HepG2 (cell line): ENCODE measurements around the gene TEX101. TPM values are rescaled to one million over a fixed set of nuclear protein-coding genes. Genes with fewer than 3 reads are reported as not detected.
A peak's percentile ranks its signal among the peaks of the same experiment; 100 is the strongest.

ENCODE experiments used
- ATAC-seq: fragments of 200-7000 bp; cut with Tn5 transposase; 3 replicates; pipeline ENCODE4 v1.9.1; 2020; ENCODE audit warnings: mild to moderate bottlenecking, moderate library complexity
- BruUV-seq: library from RNA; stranded (reverse); fragments of 400-500 nt; replicated peaks from 2 replicates; lab custom pipeline; 2021; lab: Mats Ljungman, UMichigan
- CTCF ChIA-PET: fragments of 300-600 bp; formaldehyde crosslinking; extraction: SDS; loops from one replicate; lab custom pipeline; 2021; ENCODE audit warnings: low total read pairs, inconsistent platforms, low intra/inter-chr PET ratio; lab: Yijun Ruan, JAX
- POLR2A ChIA-PET: fragments of 350-600 bp; sonication (Branson Sonifier 250); formaldehyde crosslinking; loops from one replicate; lab custom pipeline; 2020; ENCODE audit warnings: antibody characterized with exemption, inconsistent platforms; lab: Yijun Ruan, JAX
- DNase-seq: peaks from one replicate; pipeline ENCODE4 v3.0.0-alpha.2; 2015; ENCODE audit warnings: low spot score
- FAIRE-seq: peaks from 3 replicates; lab custom pipeline; 2011; peaks lifted over from hg19 to GRCh38; lab: Jason Lieb, UNC
- H2AFZ ChIP-seq: one replicate; pipeline ENCODE4 v1.6.1; 2011; ENCODE audit warnings: low read length, inconsistent platforms
- H3K27ac ChIP-seq: fragments of 300-600 bp; 3 replicates; pipeline ENCODE4 v1.8.0; 2011; ENCODE audit warnings: mixed run types, mild to moderate bottlenecking, mixed read lengths, low read length, inconsistent platforms; ENCODE audit not compliant: insufficient read depth; ENCODE audit errors: extremely low read length
- H3K27me3 ChIP-seq, 2 experiments: fragments of 200-600 bp in 1 of 2; 2 replicates in 1 of 2; 3 replicates in 1 of 2; pipeline versions ENCODE4 v1.6.0 to v1.8.0; 2011; ENCODE audit warnings: low read length in 2 of 2, mild to moderate bottlenecking in 2 of 2, moderate library complexity in 2 of 2, inconsistent platforms in 1 of 2; ENCODE audit not compliant: insufficient read depth in 2 of 2, control insufficient read depth in 1 of 2
- H3K36me3 ChIP-seq, 2 experiments: fragments of 200-600 bp in 1 of 2; replicated peaks in 1 of 2; 2 replicates in 1 of 2; 3 replicates in 1 of 2; pipeline versions ENCODE4 v1.5.1 to v1.8.0; 2011; ENCODE audit warnings: low read length in 2 of 2, inconsistent platforms in 1 of 2; ENCODE audit not compliant: insufficient read depth in 2 of 2, control insufficient read depth in 1 of 2
- H3K4me1 ChIP-seq: 2 replicates; pipeline ENCODE4 v1.5.1; 2012; ENCODE audit warnings: low read length, inconsistent platforms; ENCODE audit not compliant: insufficient read depth
- H3K4me2 ChIP-seq: 2 replicates; pipeline ENCODE4 v1.6.0; 2011; ENCODE audit warnings: low read depth, low read length, inconsistent platforms
- H3K4me3 ChIP-seq, 3 experiments: fragments of 200-600 bp in 1 of 3; sonication (generic), shearing (Covaris generic) in 1 of 3; replicated peaks in 1 of 3; 2 replicates each; pipeline ENCODE4 v1.5.1; 2011 to 2016; ENCODE audit warnings: low read length in 3 of 3, inconsistent platforms in 2 of 3, low read depth in 2 of 3, mild to moderate bottlenecking in 2 of 3, control low read depth in 1 of 3, mixed read lengths in 1 of 3; ENCODE audit not compliant: insufficient read depth in 1 of 3
- H3K79me2 ChIP-seq: one replicate; pipeline ENCODE4 v1.6.1; 2011; ENCODE audit warnings: low read length, inconsistent platforms; ENCODE audit not compliant: insufficient read depth
- H3K9ac ChIP-seq: 2 replicates; pipeline ENCODE4 v1.6.0; 2011; ENCODE audit warnings: mild to moderate bottlenecking, low read depth, low read length, inconsistent platforms; ENCODE audit not compliant: insufficient read depth
- H3K9me3 ChIP-seq: 2 replicates; pipeline ENCODE4 v1.5.1; 2012; ENCODE audit warnings: mild to moderate bottlenecking, low read length
- H4K20me1 ChIP-seq: 2 replicates; pipeline ENCODE4 v1.6.0; 2011; ENCODE audit warnings: inconsistent platforms, mild to moderate bottlenecking, low read length, moderate library complexity; ENCODE audit not compliant: insufficient read depth
- GTF3A ChIP-seq: sonication (generic); formaldehyde crosslinking; conservative IDR thresholded peaks from 2 replicates; pipeline ENCODE4 v1.4.0; 2020; ENCODE audit warnings: mild to moderate bottlenecking, missing genetic modification reagents
- NFATC3 ChIP-seq: sonication (generic); formaldehyde crosslinking; IDR thresholded peaks from 2 replicates; pipeline ENCODE4 v1.5.1; 2020; ENCODE audit warnings: mild to moderate bottlenecking, missing genetic modification reagents
- SNAI1 ChIP-seq: sonication (generic); formaldehyde crosslinking; IDR thresholded peaks from 2 replicates; pipeline ENCODE4 v1.5.0; 2020; ENCODE audit warnings: mild to moderate bottlenecking, missing genetic modification reagents, borderline replicate concordance
- ZBTB20 ChIP-seq: sonication (generic); formaldehyde crosslinking; IDR thresholded peaks from 2 replicates; pipeline ENCODE4 v1.8.1; 2023; ENCODE audit warnings: missing genetic modification reagents, low read depth, mild to moderate bottlenecking, borderline replicate concordance
- ZBTB38 ChIP-seq: sonication (generic); formaldehyde crosslinking; IDR thresholded peaks from 2 replicates; pipeline ENCODE4 v1.5.1; 2020; ENCODE audit warnings: mild to moderate bottlenecking, missing genetic modification reagents
- ZNF558 ChIP-seq: sonication (generic); formaldehyde crosslinking; IDR thresholded peaks from 2 replicates; pipeline ENCODE4 v1.9.0; 2022; ENCODE audit warnings: mild to moderate bottlenecking, missing genetic modification reagents, borderline replicate concordance
- WGBS: methylation state at CpG from one replicate; pipeline ENCODE4 v1.1.6; 2017; ENCODE audit warnings: low lambda C conversion rate; 5-methylcytosine and 5-hydroxymethylcytosine counted together
- in situ Hi-C: cut with HindIII; loops from 2 replicates; pipeline ENCODE4 v1.10.0; 2017; ENCODE audit warnings: low pct_unique_long_range_greater_than_20kb; ENCODE audit not compliant: extremely low pct_ligation_motif_present
- intact Hi-C: fragments of 100-400 bp; cut with micrococcal nuclease; formaldehyde crosslinking; loops from one replicate; pipeline ENCODE4 v1.10.0; 2022; ENCODE audit not compliant: unreplicated experiment
- polyA plus RNA-seq, 8 experiments: library from polyadenylated mRNA; depleted of rRNA in 3 of 8; stranded (reverse) in 7 of 8; unstranded in 1 of 8; fragments of >200 nt; fragmentation: Illumina TruSeq in 4 of 8; extraction: Trizol in 4 of 8; gene quantifications; 2 replicates each; pipeline versions ENCODE4 v1.2.1 to v1.2.3, GENCODE V29; 2011 to 2016; ENCODE audit warnings: low read depth in 4 of 8, missing spikeins in 1 of 8, mixed read lengths in 1 of 8; ENCODE audit not compliant: insufficient read depth in 1 of 8
- total RNA-seq, 5 experiments: library from RNA; depleted of rRNA; stranded (reverse); fragments of >200 nt; fragmentation: Illumina TruSeq; extraction: Trizol; gene quantifications; 2 replicates each; pipeline ENCODE4 v1.2.3, GENCODE V29; 2016; ENCODE audit warnings: low read depth in 1 of 5
- TF ChIP-seq, protein P1 (sequence below): fragments of 450-650 bp; IDR thresholded peaks from 2 replicates; pipeline ENCODE4 v1.6.1; 2017
- TF ChIP-seq, protein P2 (sequence below), 2 experiments: fragments of 450-650 bp in 1 of 2; sonication (generic) in 1 of 2; formaldehyde crosslinking in 1 of 2; IDR thresholded peaks; 2 replicates each; pipeline versions ENCODE4 v1.6.1 to v1.8.0; 2016 to 2022; ENCODE audit warnings: antibody characterized with exemption in 1 of 2, mild to moderate bottlenecking in 1 of 2, missing genetic modification reagents in 1 of 2

The TEX101 gene
- total and polyA plus RNA-seq, 2 of the 13 experiments (the other 11 are each of a cell fraction or from before 2014, with no cell fraction given) = not detected

DNA sequence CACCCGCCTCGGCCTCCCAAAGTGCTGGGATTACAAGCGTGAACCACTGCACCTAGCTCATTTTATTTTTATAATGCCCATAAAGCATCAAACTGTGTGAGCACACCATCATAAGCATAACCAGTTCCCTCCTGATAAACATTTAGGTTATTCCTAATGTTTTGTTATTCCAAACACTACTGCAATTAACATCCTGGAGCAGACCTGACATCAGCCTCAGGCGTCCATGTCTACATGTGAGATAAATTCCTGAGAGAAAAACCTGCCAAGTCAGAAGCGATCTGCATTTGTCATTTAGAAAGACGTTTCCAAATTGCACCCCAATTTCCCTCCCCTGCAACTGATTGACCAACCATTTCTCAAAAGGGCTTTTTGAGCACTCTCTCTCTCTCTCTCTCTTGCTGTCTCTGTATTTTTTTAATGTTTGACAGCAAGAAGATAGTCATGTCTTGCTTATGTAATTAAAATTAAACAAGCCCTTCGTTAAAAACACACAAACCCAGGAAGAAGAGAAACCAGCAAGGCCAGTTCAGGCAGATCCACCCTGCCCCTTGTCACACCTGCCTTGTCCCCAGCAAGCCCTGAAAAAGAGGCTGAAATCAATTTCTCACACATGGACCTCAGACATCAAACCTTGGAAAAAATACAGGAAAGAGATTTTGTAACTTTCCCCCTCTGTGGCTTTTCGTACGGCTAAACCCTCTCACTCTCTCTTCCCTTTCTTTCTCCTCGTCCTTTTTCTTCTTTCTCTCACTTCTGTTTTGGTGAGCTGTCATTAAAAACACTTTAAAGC, 40.8 kb downstream of the TEX101 start:
- Histone ChIP-seq H3K4me2 (peak overlapping the region; percentile 41), H3K9me3 (no peaks in the 10 kb centered on the region), H3K36me3 (no peaks in the 10 kb centered on the region), H2AFZ (no peak overlapping the region), H3K9ac (no peak overlapping the region; the same call in 1 of the 2 replicates), H3K27ac (no peak overlapping the region), H3K27me3 (no peaks in the 10 kb centered on the region), H4K20me1 (no peaks in the 10 kb centered on the region), H3K4me1 (peaks cover 13% of the 10 kb centered on the region), H3K4me3 (no peak overlapping the region), H3K79me2 (no peaks in the 10 kb centered on the region)
- POLR2A ChIA-PET = no interaction called here
- DNase-seq (no peak), FAIRE-seq (no peak), ATAC-seq (no peak)
- intact Hi-C loops (no loop called here), in situ Hi-C loops (no loop called here)
- BruUV-seq = no TSS peak
- CTCF ChIA-PET = no interaction called here
- TF ChIP-seq, protein P1, sequence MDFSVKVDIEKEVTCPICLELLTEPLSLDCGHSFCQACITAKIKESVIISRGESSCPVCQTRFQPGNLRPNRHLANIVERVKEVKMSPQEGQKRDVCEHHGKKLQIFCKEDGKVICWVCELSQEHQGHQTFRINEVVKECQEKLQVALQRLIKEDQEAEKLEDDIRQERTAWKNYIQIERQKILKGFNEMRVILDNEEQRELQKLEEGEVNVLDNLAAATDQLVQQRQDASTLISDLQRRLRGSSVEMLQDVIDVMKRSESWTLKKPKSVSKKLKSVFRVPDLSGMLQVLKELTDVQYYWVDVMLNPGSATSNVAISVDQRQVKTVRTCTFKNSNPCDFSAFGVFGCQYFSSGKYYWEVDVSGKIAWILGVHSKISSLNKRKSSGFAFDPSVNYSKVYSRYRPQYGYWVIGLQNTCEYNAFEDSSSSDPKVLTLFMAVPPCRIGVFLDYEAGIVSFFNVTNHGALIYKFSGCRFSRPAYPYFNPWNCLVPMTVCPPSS = no peak
- TF ChIP-seq ZBTB20 (CRISPR knock-in tag) (no peak), ZNF558 (no peak), SNAI1 (CRISPR knock-in tag) (no peak), GTF3A (CRISPR knock-in tag) (no peak), ZBTB38 (CRISPR knock-in tag) (no peak), NFATC3 (CRISPR knock-in tag) (no peak)
- TF ChIP-seq, protein P2, sequence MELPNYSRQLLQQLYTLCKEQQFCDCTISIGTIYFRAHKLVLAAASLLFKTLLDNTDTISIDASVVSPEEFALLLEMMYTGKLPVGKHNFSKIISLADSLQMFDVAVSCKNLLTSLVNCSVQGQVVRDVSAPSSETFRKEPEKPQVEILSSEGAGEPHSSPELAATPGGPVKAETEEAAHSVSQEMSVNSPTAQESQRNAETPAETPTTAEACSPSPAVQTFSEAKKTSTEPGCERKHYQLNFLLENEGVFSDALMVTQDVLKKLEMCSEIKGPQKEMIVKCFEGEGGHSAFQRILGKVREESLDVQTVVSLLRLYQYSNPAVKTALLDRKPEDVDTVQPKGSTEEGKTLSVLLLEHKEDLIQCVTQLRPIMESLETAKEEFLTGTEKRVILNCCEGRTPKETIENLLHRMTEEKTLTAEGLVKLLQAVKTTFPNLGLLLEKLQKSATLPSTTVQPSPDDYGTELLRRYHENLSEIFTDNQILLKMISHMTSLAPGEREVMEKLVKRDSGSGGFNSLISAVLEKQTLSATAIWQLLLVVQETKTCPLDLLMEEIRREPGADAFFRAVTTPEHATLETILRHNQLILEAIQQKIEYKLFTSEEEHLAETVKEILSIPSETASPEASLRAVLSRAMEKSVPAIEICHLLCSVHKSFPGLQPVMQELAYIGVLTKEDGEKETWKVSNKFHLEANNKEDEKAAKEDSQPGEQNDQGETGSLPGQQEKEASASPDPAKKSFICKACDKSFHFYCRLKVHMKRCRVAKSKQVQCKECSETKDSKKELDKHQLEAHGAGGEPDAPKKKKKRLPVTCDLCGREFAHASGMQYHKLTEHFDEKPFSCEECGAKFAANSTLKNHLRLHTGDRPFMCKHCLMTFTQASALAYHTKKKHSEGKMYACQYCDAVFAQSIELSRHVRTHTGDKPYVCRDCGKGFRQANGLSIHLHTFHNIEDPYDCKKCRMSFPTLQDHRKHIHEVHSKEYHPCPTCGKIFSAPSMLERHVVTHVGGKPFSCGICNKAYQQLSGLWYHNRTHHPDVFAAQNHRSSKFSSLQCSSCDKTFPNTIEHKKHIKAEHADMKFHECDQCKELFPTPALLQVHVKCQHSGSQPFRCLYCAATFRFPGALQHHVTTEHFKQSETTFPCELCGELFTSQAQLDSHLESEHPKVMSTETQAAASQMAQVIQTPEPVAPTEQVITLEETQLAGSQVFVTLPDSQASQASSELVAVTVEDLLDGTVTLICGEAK (IDR thresholded peaks at IDR 0.05) = no peak
- TF ChIP-seq, protein P2 (CRISPR knock-in tag; IDR thresholded peaks at IDR 0.05) = no peak
- 17% methylated on average over 10 of the region's 10 CpGs for WGBS
